DND-41 (cell line): ENCODE results near the gene ARL14EP.

Source experiments
- CTCF ChIP-seq: IDR thresholded peaks from 2 replicates; pipeline ENCODE4 v1.5.1; 2012; ENCODE audit warnings: borderline replicate concordance, low read length, moderate library complexity, mild to moderate bottlenecking; ENCODE audit not compliant: poor library complexity, severe bottlenecking; ENCODE audit errors: extremely low read depth
- EZH2 ChIP-seq: IDR thresholded peaks from 3 replicates; pipeline ENCODE4 v1.6.1; 2012; ENCODE audit warnings: borderline replicate concordance, low read depth, mild to moderate bottlenecking, moderate library complexity, low read length, inconsistent platforms; ENCODE audit not compliant: severe bottlenecking

DNA sequence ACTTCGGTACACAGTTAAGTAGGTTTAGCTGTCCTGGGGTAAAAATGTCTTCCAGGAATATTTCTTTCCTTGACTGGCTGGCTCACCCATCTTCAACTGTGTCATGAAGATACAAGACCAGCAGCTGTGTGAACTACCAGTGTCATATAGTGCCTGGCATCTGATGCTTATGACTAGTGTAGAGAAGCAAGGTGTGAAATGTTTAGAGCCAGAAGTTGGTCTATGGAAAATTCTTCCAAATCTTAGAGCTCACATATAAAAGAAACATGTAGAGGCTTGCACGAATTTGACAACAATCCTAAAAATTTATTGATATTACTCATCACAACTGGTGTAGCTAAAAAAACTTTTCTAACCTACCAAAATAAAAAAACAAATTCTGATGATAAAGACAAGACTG is 54.4 kb downstream of the ARL14EP start:
- TF ChIP-seq EZH2 (no peak), CTCF (no peak)
